GM19324 (cell line): ENCODE results near the gene LTBP4.

Source experiments
- ATAC-seq: cut with Tn5 transposase; IDR thresholded peaks from one replicate; pipeline ENCODE4 v1.9.1; 2021; ENCODE audit warnings: mild to moderate bottlenecking, moderate library complexity; ENCODE audit not compliant: unreplicated experiment, low FRiP score

The LTBP4 gene

GRCh38 chr19:40659116-40659515 lies 57.9 kb downstream of the LTBP4 start:
- no peak for ATAC-seq

- no peak for ATAC-seq
Measured at GRCh38 chr19:40659566-40659965, 58.4 kb downstream of the LTBP4 start.

GRCh38 chr19:40661616-40662015 lies 60.4 kb downstream of the LTBP4 start:
- no peak for ATAC-seq

GRCh38 chr19:40662925-40663694 lies 61.9 kb downstream of the LTBP4 start:
- peak; percentile 82 for ATAC-seq

- no peak for ATAC-seq
Measured at GRCh38 chr19:40663695-40664692, 62.8 kb downstream of the LTBP4 start.

GRCh38 chr19:40666803-40667438 lies 65.8 kb downstream of the LTBP4 start:
- ATAC-seq, result no peak

GRCh38 chr19:40667602-40668001 lies 66.4 kb downstream of the LTBP4 start:
- ATAC-seq, result no peak

- ATAC-seq, result no peak
Measured at GRCh38 chr19:40668991-40669614, 67.9 kb downstream of the LTBP4 start.

GRCh38 chr19:40671404-40671803 lies 70.2 kb downstream of the LTBP4 start:
- ATAC-seq, result no peak

- ATAC-seq, result no peak
Measured at GRCh38 chr19:40672038-40672437, 70.9 kb downstream of the LTBP4 start.

- no peak for ATAC-seq
Measured at GRCh38 chr19:40672573-40673299, 71.6 kb downstream of the LTBP4 start.

GRCh38 chr19:40673397-40673796 lies 72.2 kb downstream of the LTBP4 start:
- ATAC-seq, result no peak

- no peak for ATAC-seq
Measured at GRCh38 chr19:40674291-40674690, 73.1 kb downstream of the LTBP4 start.

GRCh38 chr19:40677156-40677555 lies 76.0 kb downstream of the LTBP4 start:
- no peak for ATAC-seq
